Measurements from ENCODE around the gene GAS6.
"Not testable (repeated sequence)": the region's sequence is repeated elsewhere in the genome, so short reads cannot be mapped to it uniquely, and the experiment has no call there.

GAS6 gene

GRCh38 chr13:113791761-113792160 is 72.1 kb downstream of the GAS6 start:
- H3F3A ChIP-seq (ENCODE audit: insufficient read depth, low read length), result no peaks in the 10 kb centered on the region
- H3K27ac ChIP-seq (ENCODE audit: low read length), result no peak overlapping the region
- no peak for DNase-seq
- no peak overlapping the region for H3K9ac ChIP-seq (ENCODE audit: low read length)
- no peaks in the 10 kb centered on the region for H4K20me1 ChIP-seq (ENCODE audit: insufficient read depth, low read length)
- no peaks in the 10 kb centered on the region for H3K9me2 ChIP-seq (replicated peaks; ENCODE audit: insufficient read depth, low read length)
- no peaks in the 10 kb centered on the region for H3K36me3 ChIP-seq (replicated peaks; ENCODE audit: insufficient read depth, low read length)
- no peaks in the 10 kb centered on the region for H3K4me1 ChIP-seq (ENCODE audit: low read length)
- no peaks in the 10 kb centered on the region for H3K79me2 ChIP-seq (ENCODE audit: low read length)
- H3K9me3 ChIP-seq (replicated peaks; ENCODE audit: insufficient read depth, low read length), result no peaks in the 10 kb centered on the region
- no peaks in the 10 kb centered on the region for H3K27me3 ChIP-seq (replicated peaks; ENCODE audit: insufficient read depth, low read length)
- TF ChIP-seq EZH2 (optimal IDR thresholded peaks at IDR 0.05; ENCODE audit: low read depth, low read length) (no peak), CTCF (IDR thresholded peaks at IDR 0.05; ENCODE audit: low read length) (no peak), EZH2phosphoT487 (IDR thresholded peaks at IDR 0.05; ENCODE audit: low read length) (no peak)
- H2AFZ ChIP-seq (ENCODE audit: low read length), result no peak overlapping the region
- no peak overlapping the region for H3K4me3 ChIP-seq (ENCODE audit: low read length)
- no peak overlapping the region for H3K4me2 ChIP-seq (ENCODE audit: low read depth, low read length)

- TF ChIP-seq EZH2 (optimal IDR thresholded peaks at IDR 0.05; ENCODE audit: low read depth, low read length), result no peak
- no peak for TF ChIP-seq CTCF (IDR thresholded peaks at IDR 0.05; ENCODE audit: low read length)
- no peak for TF ChIP-seq EZH2phosphoT487 (IDR thresholded peaks at IDR 0.05; ENCODE audit: low read length)
- no peak overlapping the region for H2AFZ ChIP-seq (ENCODE audit: low read length)
- no peak overlapping the region for H3K4me2 ChIP-seq (ENCODE audit: low read depth, low read length)
- no peak for DNase-seq
- no peaks in the 10 kb centered on the region for H3K79me2 ChIP-seq (ENCODE audit: low read length)
- no peaks in the 10 kb centered on the region for H3K4me1 ChIP-seq (ENCODE audit: low read length)
- H3K27ac ChIP-seq (ENCODE audit: low read length), result no peak overlapping the region
- no peaks in the 10 kb centered on the region for H3F3A ChIP-seq (ENCODE audit: insufficient read depth, low read length)
- no peaks in the 10 kb centered on the region for H3K27me3 ChIP-seq (replicated peaks; ENCODE audit: insufficient read depth, low read length)
- no peaks in the 10 kb centered on the region for H3K9me2 ChIP-seq (replicated peaks; ENCODE audit: insufficient read depth, low read length)
- H4K20me1 ChIP-seq (ENCODE audit: insufficient read depth, low read length), result no peaks in the 10 kb centered on the region
- H3K36me3 ChIP-seq (replicated peaks; ENCODE audit: insufficient read depth, low read length), result no peaks in the 10 kb centered on the region
- H3K4me3 ChIP-seq (ENCODE audit: low read length), result no peak overlapping the region
- no peak overlapping the region for H3K9ac ChIP-seq (ENCODE audit: low read length)
- H3K9me3 ChIP-seq (replicated peaks; ENCODE audit: insufficient read depth, low read length), result no peaks in the 10 kb centered on the region
Observed at GRCh38 chr13:113791226-113791625, 72.7 kb downstream of the GAS6 start.

GRCh38 chr13:113789931-113790330 is 73.9 kb downstream of the GAS6 start:
- H3K9me2 ChIP-seq (replicated peaks; ENCODE audit: insufficient read depth, low read length); H2AFZ ChIP-seq (ENCODE audit: low read length); H3K79me2 ChIP-seq (ENCODE audit: low read length); H3K4me3 ChIP-seq (ENCODE audit: low read length); H3K9ac ChIP-seq (ENCODE audit: low read length); H3F3A ChIP-seq (ENCODE audit: insufficient read depth, low read length); H3K4me2 ChIP-seq (ENCODE audit: low read depth, low read length); H3K36me3 ChIP-seq (replicated peaks; ENCODE audit: insufficient read depth, low read length); H3K27me3 ChIP-seq (replicated peaks; ENCODE audit: insufficient read depth, low read length); H3K4me1 ChIP-seq (ENCODE audit: low read length); DNase-seq; H4K20me1 ChIP-seq (ENCODE audit: insufficient read depth, low read length); H3K9me3 ChIP-seq (replicated peaks; ENCODE audit: insufficient read depth, low read length); H3K27ac ChIP-seq (ENCODE audit: low read length): not testable (repeated sequence)

- Histone ChIP-seq H3K79me2 (ENCODE audit: low read length) (no peaks in the 10 kb centered on the region), H3K27me3 (replicated peaks; ENCODE audit: insufficient read depth, low read length) (no peaks in the 10 kb centered on the region), H3F3A (ENCODE audit: insufficient read depth, low read length) (peaks cover 6% of the 10 kb centered on the region; the same call in 1 of the 2 replicates), H3K4me3 (ENCODE audit: low read length) (no peak overlapping the region), H2AFZ (ENCODE audit: low read length) (no peak overlapping the region), H3K36me3 (replicated peaks; ENCODE audit: insufficient read depth, low read length) (no peaks in the 10 kb centered on the region), H3K27ac (ENCODE audit: low read length) (no peak overlapping the region), H3K4me2 (ENCODE audit: low read depth, low read length) (no peak overlapping the region), H3K9ac (ENCODE audit: low read length) (no peak overlapping the region), H4K20me1 (ENCODE audit: insufficient read depth, low read length) (no peaks in the 10 kb centered on the region), H3K4me1 (ENCODE audit: low read length) (peaks cover 17% of the 10 kb centered on the region), H3K9me2 (replicated peaks; ENCODE audit: insufficient read depth, low read length) (no peaks in the 10 kb centered on the region), H3K9me3 (replicated peaks; ENCODE audit: insufficient read depth, low read length) (no peaks in the 10 kb centered on the region)
- TF ChIP-seq CTCF (IDR thresholded peaks at IDR 0.05; ENCODE audit: low read length) (no peak), EZH2phosphoT487 (IDR thresholded peaks at IDR 0.05; ENCODE audit: low read length) (no peak), EZH2 (optimal IDR thresholded peaks at IDR 0.05; ENCODE audit: low read depth, low read length) (no peak)
- no peak for DNase-seq
Observed at GRCh38 chr13:113789167-113789566, 74.7 kb downstream of the GAS6 start.
